ENCODE data around the gene ASIP. TPM values are rescaled to one million over a fixed set of nuclear protein-coding genes. Genes with fewer than 3 reads are reported as not detected.
"Not testable (repeated sequence)": the region's sequence is repeated elsewhere in the genome, so short reads cannot be mapped to it uniquely, and the experiment has no call there.

ASIP gene
- total RNA-seq, 1 donor from 2014 or later, result 1.1 TPM

DNA sequence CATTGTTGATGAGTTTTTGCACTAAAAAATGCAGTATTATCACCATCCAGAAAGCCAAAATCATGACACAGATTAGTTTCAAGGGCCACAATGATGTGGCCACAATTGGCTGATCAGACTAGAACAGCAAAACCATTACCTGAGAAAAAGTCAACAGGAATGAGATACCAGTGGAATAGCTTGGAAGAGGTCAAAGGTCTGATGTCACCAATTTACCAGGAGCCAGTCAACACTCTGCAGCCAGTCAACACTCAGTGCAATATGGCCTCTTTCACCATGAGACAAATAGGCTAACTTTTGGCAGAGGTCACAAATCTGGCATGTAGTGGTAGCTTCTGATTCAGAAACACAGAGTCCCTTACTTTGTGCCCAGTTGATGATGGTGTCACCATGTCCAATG is 7.5 kb upstream of the ASIP start:
- no peaks in the 10 kb centered on the region for H3K4me1 Mint-ChIP-seq (ENCODE audit: unreplicated experiment)
- no peak overlapping the region for H3K4me3 Mint-ChIP-seq
- H3K27me3 Mint-ChIP-seq, result no peaks in the 10 kb centered on the region
- no peak for DNase-seq (ENCODE audit: extremely low spot score, unreplicated experiment)
- no peaks in the 10 kb centered on the region for H3K36me3 Mint-ChIP-seq
- no peak overlapping the region for H3K27ac Mint-ChIP-seq
- TF ChIP-seq, protein P1, sequence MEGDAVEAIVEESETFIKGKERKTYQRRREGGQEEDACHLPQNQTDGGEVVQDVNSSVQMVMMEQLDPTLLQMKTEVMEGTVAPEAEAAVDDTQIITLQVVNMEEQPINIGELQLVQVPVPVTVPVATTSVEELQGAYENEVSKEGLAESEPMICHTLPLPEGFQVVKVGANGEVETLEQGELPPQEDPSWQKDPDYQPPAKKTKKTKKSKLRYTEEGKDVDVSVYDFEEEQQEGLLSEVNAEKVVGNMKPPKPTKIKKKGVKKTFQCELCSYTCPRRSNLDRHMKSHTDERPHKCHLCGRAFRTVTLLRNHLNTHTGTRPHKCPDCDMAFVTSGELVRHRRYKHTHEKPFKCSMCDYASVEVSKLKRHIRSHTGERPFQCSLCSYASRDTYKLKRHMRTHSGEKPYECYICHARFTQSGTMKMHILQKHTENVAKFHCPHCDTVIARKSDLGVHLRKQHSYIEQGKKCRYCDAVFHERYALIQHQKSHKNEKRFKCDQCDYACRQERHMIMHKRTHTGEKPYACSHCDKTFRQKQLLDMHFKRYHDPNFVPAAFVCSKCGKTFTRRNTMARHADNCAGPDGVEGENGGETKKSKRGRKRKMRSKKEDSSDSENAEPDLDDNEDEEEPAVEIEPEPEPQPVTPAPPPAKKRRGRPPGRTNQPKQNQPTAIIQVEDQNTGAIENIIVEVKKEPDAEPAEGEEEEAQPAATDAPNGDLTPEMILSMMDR (conservative IDR thresholded peaks at IDR 0.05), result no peak
- peaks cover 17% of the 10 kb centered on the region for H3K9me3 Mint-ChIP-seq

DNA sequence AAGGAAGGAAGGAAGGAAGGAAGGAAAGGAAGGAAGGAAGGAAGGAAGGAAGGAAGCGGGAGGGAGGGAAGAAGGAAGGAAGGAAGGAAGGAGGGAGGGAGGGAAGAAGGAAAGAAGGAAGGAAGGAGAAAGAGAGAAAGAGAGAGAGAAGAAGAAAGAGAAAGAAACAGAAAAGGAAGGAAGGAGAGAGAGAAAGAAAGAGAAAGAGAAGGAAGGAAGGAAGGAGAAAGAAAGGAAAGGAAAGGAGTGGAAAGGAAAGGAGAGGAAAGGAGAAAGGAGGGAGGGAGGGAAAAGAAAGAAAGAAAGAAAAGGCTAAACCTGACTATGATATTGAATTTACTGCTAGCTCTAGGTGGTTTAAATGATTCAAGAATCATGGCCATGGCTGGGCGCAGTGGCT is 5.3 kb upstream of the ASIP start:
- no peak overlapping the region for H3K27ac Mint-ChIP-seq
- TF ChIP-seq, protein P1 (conservative IDR thresholded peaks at IDR 0.05), result no peak
- H3K4me3 Mint-ChIP-seq, result no peak overlapping the region
- no peaks in the 10 kb centered on the region for H3K36me3 Mint-ChIP-seq
- peaks cover 21% of the 10 kb centered on the region for H3K9me3 Mint-ChIP-seq
- peaks cover 5% of the 10 kb centered on the region for H3K4me1 Mint-ChIP-seq (ENCODE audit: unreplicated experiment)
- H3K27me3 Mint-ChIP-seq, result peaks cover 5% of the 10 kb centered on the region
- DNase-seq (ENCODE audit: extremely low spot score, unreplicated experiment), result no peak

DNA sequence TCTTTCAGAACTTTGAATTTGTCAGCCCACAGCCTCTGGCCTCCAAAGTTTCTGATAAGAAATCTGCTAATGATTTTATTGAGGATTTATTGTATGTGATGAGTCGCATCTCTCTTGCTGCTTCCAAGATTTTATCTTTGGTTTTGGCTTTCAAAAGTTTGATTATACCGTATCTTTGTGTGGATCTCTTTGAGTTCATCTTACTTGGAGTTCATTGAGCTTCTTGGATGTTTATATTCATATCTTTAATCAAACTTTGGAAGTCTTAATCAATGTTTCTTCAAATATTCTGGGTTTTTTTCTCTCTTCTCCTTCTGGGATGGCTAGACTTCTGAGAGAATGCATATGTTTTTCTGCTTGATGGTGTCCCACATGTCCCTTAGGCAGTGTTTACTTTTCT is 3.3 kb upstream of the ASIP start:
- Mint-ChIP-seq H3K9me3 (peaks cover 10% of the 10 kb centered on the region), H3K27ac (no peak overlapping the region)

DNA sequence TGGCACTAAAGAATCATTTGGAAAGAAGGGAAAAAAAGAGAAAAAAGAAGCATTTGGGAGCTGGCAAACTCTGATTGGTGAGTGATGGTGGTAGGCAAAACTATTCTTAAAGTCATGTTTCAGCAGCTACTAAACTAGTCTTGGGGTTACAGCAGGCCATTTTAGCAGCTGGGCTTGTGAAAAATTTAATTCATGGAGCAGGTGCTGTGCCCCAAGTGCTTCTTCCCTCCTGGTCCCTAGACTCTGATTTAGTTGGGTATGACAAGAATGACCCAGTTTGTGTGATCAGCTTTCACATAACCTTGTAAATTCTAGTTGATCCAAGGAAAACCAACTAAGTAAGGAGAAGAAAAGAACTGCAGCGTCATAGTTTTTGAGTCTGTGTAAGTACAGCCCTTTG is 1.1 kb upstream of the ASIP start:
- Mint-ChIP-seq H3K9me3 (peaks cover 10% of the 10 kb centered on the region), H3K36me3 (no peaks in the 10 kb centered on the region), H3K27ac (no peak overlapping the region), H3K27me3 (peaks cover 5% of the 10 kb centered on the region), H3K4me3 (no peak overlapping the region), H3K4me1 (ENCODE audit: unreplicated experiment) (peaks cover 21% of the 10 kb centered on the region)
- DNase-seq (ENCODE audit: extremely low spot score, unreplicated experiment), result peak; percentile 16
- TF ChIP-seq, protein P1 (conservative IDR thresholded peaks at IDR 0.05), result no peak

More for the DNA sequence above, 3.3 kb upstream of the ASIP start:
- Mint-ChIP-seq H3K4me3 (no peak overlapping the region), H3K4me1 (ENCODE audit: unreplicated experiment) (peaks cover 17% of the 10 kb centered on the region), H3K36me3 (no peaks in the 10 kb centered on the region), H3K27me3 (peaks cover 5% of the 10 kb centered on the region)
- TF ChIP-seq, protein P1 (conservative IDR thresholded peaks at IDR 0.05), result no peak
- DNase-seq (ENCODE audit: extremely low spot score, unreplicated experiment), result no peak

DNA sequence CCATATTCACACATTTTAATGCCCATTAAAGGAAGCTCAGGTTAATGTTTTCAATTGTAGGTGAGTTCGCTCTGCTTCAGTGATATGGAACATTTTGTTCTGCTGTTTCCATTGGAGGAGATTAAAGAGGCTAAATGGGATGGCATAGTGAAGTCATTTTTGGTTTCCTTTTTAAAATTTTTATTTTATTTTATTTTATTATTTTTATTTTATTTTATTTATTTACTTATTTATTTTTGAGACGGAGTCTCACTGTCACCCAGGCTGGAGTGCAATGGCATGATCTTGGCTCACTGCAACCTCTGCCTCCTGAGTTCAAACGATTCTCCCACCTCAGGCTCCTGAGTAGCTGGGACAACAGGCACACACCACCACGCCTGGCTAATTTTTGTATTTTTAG is 792 bp downstream of the ASIP start:
- not testable (repeated sequence) for H3K27me3 Mint-ChIP-seq; H3K36me3 Mint-ChIP-seq; H3K9me3 Mint-ChIP-seq; DNase-seq (ENCODE audit: extremely low spot score, unreplicated experiment); H3K27ac Mint-ChIP-seq; H3K4me3 Mint-ChIP-seq
- H3K4me1 Mint-ChIP-seq (ENCODE audit: unreplicated experiment), result peaks cover 27% of the 10 kb centered on the region

DNA sequence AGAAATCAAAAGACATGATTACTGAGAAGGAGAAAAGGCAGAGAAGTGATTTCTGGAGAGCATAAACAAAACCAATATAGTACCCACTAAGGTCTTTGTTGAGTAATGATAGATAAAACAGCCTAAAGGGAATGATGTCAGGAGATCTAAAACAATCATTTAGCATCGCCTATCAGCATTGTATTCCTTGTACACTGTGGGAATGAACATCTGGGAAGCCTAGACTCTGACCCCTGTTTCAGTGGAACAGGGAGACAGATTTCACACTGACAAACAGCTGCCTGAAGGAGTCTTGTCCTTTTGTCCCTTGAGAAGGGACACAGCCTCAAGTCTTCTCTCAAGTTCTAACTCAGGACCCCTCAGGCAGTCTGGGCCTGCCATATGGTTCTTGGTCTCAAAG is 1.7 kb downstream of the ASIP start:
- TF ChIP-seq, protein P1 (conservative IDR thresholded peaks at IDR 0.05), result no peak
- Mint-ChIP-seq H3K9me3 (peaks cover 4% of the 10 kb centered on the region), H3K27me3 (peaks cover 5% of the 10 kb centered on the region), H3K36me3 (no peaks in the 10 kb centered on the region), H3K4me1 (ENCODE audit: unreplicated experiment) (peaks cover 27% of the 10 kb centered on the region), H3K27ac (no peak overlapping the region), H3K4me3 (no peak overlapping the region)
- DNase-seq (ENCODE audit: extremely low spot score, unreplicated experiment), result peak; percentile 32

Data from type B pancreatic cell (in vitro differentiated cells).